GM19438 (cell line): ENCODE measurements around the gene KRTAP2-1.
"Not testable (repeated sequence)": the region's sequence is repeated elsewhere in the genome, so short reads cannot be mapped to it uniquely, and the experiment has no call there.

ENCODE experiments used
- ATAC-seq: cut with Tn5 transposase; IDR thresholded peaks from one replicate; pipeline ENCODE4 v1.9.1; 2021; ENCODE audit warnings: low read depth; ENCODE audit not compliant: unreplicated experiment

Gene KRTAP2-1

DNA sequence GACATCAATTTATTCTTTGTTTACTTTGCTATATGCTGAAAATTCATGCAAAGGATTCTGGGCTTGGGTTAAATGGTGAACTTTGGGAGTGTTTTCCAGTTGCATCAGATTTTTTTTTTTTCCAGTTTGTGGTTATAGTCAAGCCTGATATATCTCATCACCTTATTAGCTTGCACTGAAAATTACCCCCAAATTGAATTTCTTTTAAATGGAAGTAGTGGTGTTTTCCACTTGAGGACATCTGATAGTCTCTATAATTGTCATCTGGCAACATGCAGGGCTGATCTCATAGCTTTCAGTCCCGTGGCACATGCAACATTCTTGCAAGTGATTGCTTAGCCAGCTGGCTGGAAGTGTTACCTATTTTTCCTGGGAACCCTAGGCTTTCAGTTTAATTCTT lies 33.5 kb downstream of the KRTAP2-1 start:
- no peak for ATAC-seq

DNA sequence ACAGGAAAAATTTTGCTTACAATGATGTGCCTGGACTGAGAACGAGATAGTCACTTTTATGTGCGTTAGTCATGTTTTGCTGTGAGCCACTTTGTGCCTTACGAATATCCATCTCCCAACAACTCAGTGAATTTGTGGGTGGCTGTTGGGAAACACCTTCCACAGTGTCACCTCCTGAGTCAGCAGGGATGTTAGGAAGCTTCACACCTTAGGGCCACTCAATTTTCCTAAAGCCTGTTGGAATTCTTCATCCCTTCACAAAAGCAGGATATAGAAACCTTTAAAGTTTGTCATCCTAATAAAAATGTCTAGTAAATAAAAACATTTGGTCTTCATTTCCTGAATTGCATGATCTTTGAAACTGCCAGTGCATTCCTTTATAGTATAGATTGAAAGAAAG lies 33.9 kb downstream of the KRTAP2-1 start:
- no peak for ATAC-seq

DNA sequence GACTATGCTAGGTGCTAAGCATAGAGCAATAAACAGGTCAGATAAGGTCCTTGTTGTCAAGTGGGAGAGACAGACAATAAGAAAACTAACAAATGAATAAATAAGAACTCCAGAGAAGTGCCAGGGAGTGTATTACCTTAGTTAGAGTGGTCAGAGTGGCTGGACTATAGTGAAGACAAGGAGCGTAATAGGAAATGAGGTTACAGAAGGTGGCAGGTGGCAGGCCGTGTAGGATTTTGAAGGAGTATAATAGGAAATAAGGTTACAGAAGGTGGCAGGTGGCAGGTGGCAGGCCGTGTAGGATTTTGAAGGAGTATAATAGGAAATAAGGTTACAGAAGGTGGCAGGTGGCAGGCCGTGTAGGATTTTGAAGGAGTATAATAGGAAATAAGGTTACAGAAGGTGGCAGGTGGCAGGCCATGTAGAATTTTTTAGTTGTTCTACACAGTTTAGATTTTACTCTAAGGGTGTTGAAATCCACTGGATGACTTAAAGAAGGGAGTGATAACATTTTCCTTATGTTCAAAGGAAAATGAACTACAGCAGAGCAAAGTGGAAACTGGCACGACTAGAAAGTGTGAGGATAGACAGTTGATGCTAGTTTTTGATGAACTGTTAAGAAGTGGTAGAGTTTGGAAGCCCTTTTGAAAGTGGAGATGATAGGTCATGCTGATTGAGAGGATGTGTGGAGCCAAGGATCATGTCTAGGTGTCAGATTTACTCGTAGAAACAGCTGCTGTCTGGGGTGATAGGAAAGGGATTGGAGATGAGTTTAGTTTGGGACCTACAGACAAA lies 34.6 kb downstream of the KRTAP2-1 start:
- no peak for ATAC-seq

DNA sequence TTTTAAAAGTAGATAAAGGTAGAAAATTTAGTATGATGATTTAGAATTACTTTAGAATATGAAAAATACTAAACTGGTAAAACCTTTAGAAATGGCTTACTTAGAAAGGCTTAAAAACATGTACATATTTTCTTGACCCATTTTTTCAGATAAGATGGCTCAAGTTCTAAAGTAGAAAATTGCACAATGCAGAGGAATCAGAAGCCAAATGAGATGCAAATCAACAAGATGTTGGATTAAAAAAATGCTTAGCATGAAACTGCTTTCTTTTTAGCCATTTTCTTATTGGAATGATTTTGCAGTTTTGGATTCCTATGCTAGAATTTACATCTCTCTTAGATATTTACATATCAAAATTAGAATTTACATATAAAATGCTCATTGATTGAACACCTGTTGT lies 36.7 kb downstream of the KRTAP2-1 start:
- no peak for ATAC-seq

DNA sequence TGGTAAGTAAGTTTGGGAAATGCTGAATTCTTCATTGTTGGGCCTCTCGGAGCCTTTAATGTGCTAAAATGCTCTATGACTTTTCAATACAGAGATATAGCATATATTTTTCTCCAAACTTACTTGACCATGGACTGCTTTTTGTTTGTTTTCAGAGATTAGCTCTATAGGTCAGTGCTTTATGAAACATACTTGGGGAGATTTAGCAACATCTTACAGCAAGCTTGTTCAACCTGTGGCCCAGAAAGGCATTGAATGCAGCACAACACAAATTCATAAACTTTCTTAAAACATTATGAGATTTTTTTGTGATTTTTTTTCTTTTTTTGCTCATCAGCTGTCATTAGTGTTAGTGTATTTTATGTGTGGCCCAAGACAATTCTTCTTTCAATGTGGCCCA lies 37.2 kb downstream of the KRTAP2-1 start:
- no peak for ATAC-seq

GRCh38 chr17:41009301-41009760 lies 37.8 kb downstream of the KRTAP2-1 start:
- no peak for ATAC-seq

DNA sequence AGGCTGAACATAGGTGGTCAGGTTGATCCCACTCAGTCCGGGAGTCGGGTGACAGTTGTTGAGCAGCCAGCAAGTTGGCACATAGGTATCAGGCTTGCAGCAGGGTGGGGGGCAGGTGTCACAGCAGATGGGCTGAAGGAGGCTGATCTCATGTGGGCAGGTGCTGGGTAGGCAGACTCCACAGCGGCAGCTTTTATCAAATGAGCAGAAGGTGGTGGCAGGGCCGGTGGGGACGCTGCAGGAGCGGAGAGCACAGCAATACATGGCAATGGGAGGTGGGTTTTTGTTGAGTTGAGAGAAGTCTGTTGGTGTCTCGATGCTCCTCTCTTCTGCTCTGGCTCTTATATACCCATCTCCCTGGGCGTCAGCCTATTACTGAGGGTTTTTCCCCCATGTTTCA lies 38.3 kb downstream of the KRTAP2-1 start, which contains the start of gene KRTAP3-1:
Gene KRTAP3-1 (minus strand): TSS at position 318 of the 400 bp plus-strand sequence. CDS start 54 bp downstream, at position 264.
- ATAC-seq: no peak

GRCh38 chr17:41004397-41004796 lies 42.7 kb downstream of the KRTAP2-1 start:
- ATAC-seq: no peak

- ATAC-seq: no peak
Observed at GRCh38 chr17:41003926-41004325, 43.2 kb downstream of the KRTAP2-1 start.

- no peak for ATAC-seq
Observed at GRCh38 chr17:41002814-41003213, 44.3 kb downstream of the KRTAP2-1 start.

GRCh38 chr17:41001795-41002194 lies 45.3 kb downstream of the KRTAP2-1 start:
- no peak for ATAC-seq

- ATAC-seq: not testable (repeated sequence)
Observed at GRCh38 chr17:40999563-40999962, 47.6 kb downstream of the KRTAP2-1 start, which contains the start of gene KRTAP3-2. Gene KRTAP3-2, minus strand, starts transcription at chr17:40999906. Its CDS starts 53 bp downstream, at chr17:40999853.

- no peak for ATAC-seq
Observed at GRCh38 chr17:40997361-40997760, 49.8 kb downstream of the KRTAP2-1 start.

DNA sequence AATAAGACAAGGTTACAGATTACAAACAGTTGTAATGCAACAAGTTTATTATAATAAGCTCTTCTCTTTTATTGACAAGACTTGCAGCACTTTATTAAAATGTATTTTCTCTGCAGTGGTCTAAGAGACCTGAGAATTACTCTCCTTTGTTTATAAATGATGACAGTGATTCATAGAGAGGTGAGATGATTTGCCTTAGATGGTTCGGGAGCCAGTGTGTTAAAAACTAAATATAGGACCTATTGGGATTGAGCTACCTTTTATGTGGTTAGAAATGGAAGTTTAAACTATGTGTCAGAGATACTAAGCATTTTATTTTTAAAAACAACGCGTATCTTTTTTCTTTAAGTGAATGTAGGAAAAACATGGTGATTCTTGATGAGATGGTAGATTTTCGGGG lies 50.3 kb downstream of the KRTAP2-1 start:
- no peak for ATAC-seq
